Measurements from ENCODE around the gene ACSF2. TPM values are rescaled to one million over a fixed set of nuclear protein-coding genes. Genes with fewer than 3 reads are reported as not detected.

Gene ACSF2
- total and polyA plus RNA-seq, 2 of the 13 experiments (the other 11 are each of a cell fraction or from before 2014, with no cell fraction given), result 87.3 to 109 TPM

DNA sequence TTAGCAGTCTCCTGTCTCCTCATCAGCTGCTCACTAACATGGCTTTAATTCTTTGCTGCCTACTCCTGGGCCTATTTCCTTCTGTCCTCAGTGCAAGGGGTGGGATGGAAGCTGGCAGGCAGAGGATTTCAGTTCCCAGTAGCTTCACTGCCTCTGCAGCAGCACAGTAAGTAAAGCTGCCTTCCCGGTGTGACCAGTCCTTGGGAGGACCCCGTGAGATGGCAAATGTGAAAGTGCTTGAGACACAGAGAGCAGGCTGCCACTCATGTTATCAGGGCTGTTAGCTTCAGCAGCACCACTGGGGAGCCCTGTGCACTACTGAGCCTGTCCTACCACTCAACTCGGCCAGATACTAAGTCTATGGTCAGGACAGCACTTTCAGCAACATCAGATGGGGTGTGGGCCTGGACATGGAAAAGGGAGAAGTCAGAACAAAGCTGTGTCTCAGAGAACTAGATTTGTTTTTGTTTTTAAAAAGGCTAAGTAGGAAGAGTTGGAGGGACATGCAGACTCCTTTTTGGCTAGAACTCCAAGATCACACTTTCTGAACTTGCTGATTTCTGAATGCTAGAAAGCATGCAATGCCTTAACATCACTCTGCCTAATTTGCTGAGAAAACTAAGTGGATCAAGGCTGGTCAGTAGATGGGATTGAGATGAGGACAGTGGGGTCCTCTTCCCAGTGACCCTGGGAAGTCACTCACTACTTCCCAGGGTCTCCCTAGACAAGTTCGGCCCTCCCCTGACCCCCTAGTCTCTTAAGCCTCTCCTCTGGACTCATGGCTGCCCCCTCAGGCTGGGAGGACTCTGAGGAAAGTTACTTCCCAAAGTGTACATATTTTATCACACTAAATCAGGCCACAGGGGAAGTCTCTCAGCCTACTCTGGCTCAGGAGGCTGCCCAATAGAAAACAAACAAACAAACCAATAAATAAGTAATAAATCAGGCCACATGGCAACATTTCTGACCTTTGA lies 1.1 kb downstream of the ACSF2 start (continued):
- TF ChIP-seq, protein P1, sequence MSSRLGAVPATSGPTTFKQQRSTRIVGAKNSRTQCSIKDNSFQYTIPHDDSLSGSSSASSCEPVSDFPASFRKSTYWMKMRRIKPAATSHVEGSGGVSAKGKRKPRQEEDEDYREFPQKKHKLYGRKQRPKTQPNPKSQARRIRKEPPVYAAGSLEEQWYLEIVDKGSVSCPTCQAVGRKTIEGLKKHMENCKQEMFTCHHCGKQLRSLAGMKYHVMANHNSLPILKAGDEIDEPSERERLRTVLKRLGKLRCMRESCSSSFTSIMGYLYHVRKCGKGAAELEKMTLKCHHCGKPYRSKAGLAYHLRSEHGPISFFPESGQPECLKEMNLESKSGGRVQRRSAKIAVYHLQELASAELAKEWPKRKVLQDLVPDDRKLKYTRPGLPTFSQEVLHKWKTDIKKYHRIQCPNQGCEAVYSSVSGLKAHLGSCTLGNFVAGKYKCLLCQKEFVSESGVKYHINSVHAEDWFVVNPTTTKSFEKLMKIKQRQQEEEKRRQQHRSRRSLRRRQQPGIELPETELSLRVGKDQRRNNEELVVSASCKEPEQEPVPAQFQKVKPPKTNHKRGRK (CRISPR knock-in tag; IDR thresholded peaks at IDR 0.05), result 0 out of 2 replicates have a peak, but pooled peaks have one; percentile 18
- TF ChIP-seq, protein P2, sequence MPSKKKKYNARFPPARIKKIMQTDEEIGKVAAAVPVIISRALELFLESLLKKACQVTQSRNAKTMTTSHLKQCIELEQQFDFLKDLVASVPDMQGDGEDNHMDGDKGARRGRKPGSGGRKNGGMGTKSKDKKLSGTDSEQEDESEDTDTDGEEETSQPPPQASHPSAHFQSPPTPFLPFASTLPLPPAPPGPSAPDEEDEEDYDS (CRISPR knock-in tag; IDR thresholded peaks at IDR 0.05), result 0 out of 2 replicates have a peak, but pooled peaks have one; percentile 25
- TF ChIP-seq ARNTL (CRISPR knock-in tag; IDR thresholded peaks at IDR 0.05) (peak; percentile 44; the same call in 1 of the 2 replicates), SAP130 (CRISPR knock-in tag; IDR thresholded peaks at IDR 0.05; ENCODE audit: low read depth) (peak; percentile 72; the same call in 1 of the 2 replicates), PHF5A (CRISPR knock-in tag; IDR thresholded peaks at IDR 0.05; ENCODE audit: low read depth, unreplicated experiment) (peak; percentile 14), ZNF124 (CRISPR knock-in tag; IDR thresholded peaks at IDR 0.05) (0 out of 2 replicates have a peak, but pooled peaks have one; percentile 52), MAZ (IDR thresholded peaks at IDR 0.05; ENCODE audit: borderline replicate concordance, low read depth, low read length) (no peak), MAZ (CRISPR knock-in tag; IDR thresholded peaks at IDR 0.05; ENCODE audit: low read depth) (peak; percentile 55), ZNF331 (CRISPR knock-in tag; IDR thresholded peaks at IDR 0.05) (peak; percentile 40; the same call in 1 of the 2 replicates), ASH2L (IDR thresholded peaks at IDR 0.05; ENCODE audit: insufficient read length, low read depth, low read length) (peak; percentile 60), SPEN (CRISPR knock-in tag; IDR thresholded peaks at IDR 0.05; ENCODE audit: low read depth) (peak; percentile 34; the same call in 1 of the 2 replicates), SIN3A (IDR thresholded peaks at IDR 0.05; ENCODE audit: borderline replicate concordance, low read depth, low read length) (peak; percentile 74; the same call in 1 of the 2 replicates), TCF12 (IDR thresholded peaks at IDR 0.05) (no peak), TCF12 (CRISPR knock-in tag; IDR thresholded peaks at IDR 0.05) (no peak), ZFX (CRISPR knock-in tag; IDR thresholded peaks at IDR 0.05; ENCODE audit: low read depth) (peak; percentile 77), ZNF747 (CRISPR knock-in tag; IDR thresholded peaks at IDR 0.05; ENCODE audit: borderline replicate concordance) (peak; percentile 67), LCORL (IDR thresholded peaks at IDR 0.05) (no peak), LCORL (CRISPR knock-in tag; IDR thresholded peaks at IDR 0.05) (0 out of 2 replicates have a peak, but pooled peaks have one; percentile 44), MEIS1 (CRISPR knock-in tag; IDR thresholded peaks at IDR 0.05; ENCODE audit: borderline replicate concordance) (no peak), AKAP8 (CRISPR knock-in tag; IDR thresholded peaks at IDR 0.05) (no peak), POLR2AphosphoS5 (IDR thresholded peaks at IDR 0.05; ENCODE audit: low read depth, low read length) (peak; percentile 80), CHD4 (IDR thresholded peaks at IDR 0.05; ENCODE audit: borderline replicate concordance, low read length) (peak; percentile 85), PHF20 (CRISPR knock-in tag; IDR thresholded peaks at IDR 0.05) (peak; percentile 46), ZNF781 (CRISPR knock-in tag; IDR thresholded peaks at IDR 0.05; ENCODE audit: borderline replicate concordance, not compliant biosample characterization) (peak; percentile 58), ATM (IDR thresholded peaks at IDR 0.05; ENCODE audit: borderline replicate concordance) (no peak), ZBTB7B (CRISPR knock-in tag; IDR thresholded peaks at IDR 0.05) (peak; percentile 66)
- TF ChIP-seq, protein P3, sequence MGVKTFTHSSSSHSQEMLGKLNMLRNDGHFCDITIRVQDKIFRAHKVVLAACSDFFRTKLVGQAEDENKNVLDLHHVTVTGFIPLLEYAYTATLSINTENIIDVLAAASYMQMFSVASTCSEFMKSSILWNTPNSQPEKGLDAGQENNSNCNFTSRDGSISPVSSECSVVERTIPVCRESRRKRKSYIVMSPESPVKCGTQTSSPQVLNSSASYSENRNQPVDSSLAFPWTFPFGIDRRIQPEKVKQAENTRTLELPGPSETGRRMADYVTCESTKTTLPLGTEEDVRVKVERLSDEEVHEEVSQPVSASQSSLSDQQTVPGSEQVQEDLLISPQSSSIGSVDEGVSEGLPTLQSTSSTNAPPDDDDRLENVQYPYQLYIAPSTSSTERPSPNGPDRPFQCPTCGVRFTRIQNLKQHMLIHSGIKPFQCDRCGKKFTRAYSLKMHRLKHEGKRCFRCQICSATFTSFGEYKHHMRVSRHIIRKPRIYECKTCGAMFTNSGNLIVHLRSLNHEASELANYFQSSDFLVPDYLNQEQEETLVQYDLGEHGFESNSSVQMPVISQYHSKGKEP (CRISPR knock-in tag; IDR thresholded peaks at IDR 0.05), result no peak

Measured in HepG2 (cell line).